Gastroesophageal sphincter (tissue), 3 donors: ENCODE data around the gene ZNF516.

ENCODE experiments used
- CTCF ChIP-seq, 4 experiments: fragments of 200-600 bp in 2 of 4; fragments of 450-650 bp in 2 of 4; sonication (generic) in 1 of 4; IDR thresholded peaks; one replicate each; pipeline ENCODE4 v1.5.1; 2017 to 2019; ENCODE audit warnings: antibody characterized with exemption in 4 of 4, mild to moderate bottlenecking in 2 of 4, moderate library complexity in 2 of 4
- EP300 ChIP-seq: sonication (generic); formaldehyde crosslinking; IDR thresholded peaks from one replicate; pipeline ENCODE4 v1.6.1; 2017; ENCODE audit warnings: antibody characterized with exemption, mild to moderate bottlenecking
- POLR2A ChIP-seq, 2 donors: fragments of 450-650 bp; IDR thresholded peaks; one replicate each; pipeline ENCODE4 v1.6.1; 2017; ENCODE audit warnings: antibody characterized with exemption in 2 of 2, mild to moderate bottlenecking in 2 of 2, moderate library complexity in 1 of 2
- POLR2AphosphoS5 ChIP-seq: sonication (generic); formaldehyde crosslinking; IDR thresholded peaks from one replicate; pipeline ENCODE4 v1.6.1; 2017; ENCODE audit warnings: antibody characterized with exemption

- TF ChIP-seq POLR2A (IDR thresholded peaks at IDR 0.05): no peak
- no peak for TF ChIP-seq CTCF (IDR thresholded peaks at IDR 0.05)
- no peak for TF ChIP-seq POLR2AphosphoS5
- TF ChIP-seq EP300: no peak
Observed at GRCh38 chr18:76482267-76482666, 12.8 kb downstream of the ZNF516 start.
